DND-41 (cell line): ENCODE measurements around the gene CYYR1.

Experiments used
- ATAC-seq: fragments of 200-7000 bp; cut with Tn5 transposase; 3 replicates; pipeline ENCODE4 v1.9.1; 2021; ENCODE audit warnings: low read depth; ENCODE audit not compliant: insufficient read depth
- DNase-seq: peaks from one replicate; pipeline ENCODE4 v3.0.0-alpha.2; 2020
- H2AFZ ChIP-seq: 2 replicates; pipeline ENCODE4 v1.6.0; 2012; ENCODE audit warnings: low read depth, low read length
- H3K27ac ChIP-seq: 2 replicates; pipeline ENCODE4 v1.5.1; 2012; ENCODE audit warnings: low read length, inconsistent platforms
- H3K27me3 ChIP-seq: fragments of 200-600 bp; sonication (generic); 2 replicates; pipeline ENCODE4 v1.6.0; 2012; ENCODE audit warnings: low read length, mild to moderate bottlenecking, inconsistent platforms; ENCODE audit not compliant: insufficient read depth, poor library complexity
- H3K36me3 ChIP-seq: 2 replicates; pipeline ENCODE4 v1.5.1; 2012; ENCODE audit warnings: low read length, inconsistent platforms; ENCODE audit not compliant: insufficient read depth
- H3K4me1 ChIP-seq: 2 replicates; pipeline ENCODE4 v1.5.1; 2012; ENCODE audit warnings: mild to moderate bottlenecking, low read length; ENCODE audit not compliant: insufficient read depth
- H3K4me2 ChIP-seq: 2 replicates; pipeline ENCODE4 v1.6.0; 2012; ENCODE audit warnings: mild to moderate bottlenecking, moderate library complexity, low read length, inconsistent platforms; ENCODE audit not compliant: insufficient read depth
- H3K4me3 ChIP-seq, 2 experiments: fragments of 200-600 bp in 1 of 2; shearing (Covaris generic) in 1 of 2; 2 replicates each; pipeline ENCODE4 v1.5.1; 2012 to 2016; ENCODE audit warnings: inconsistent platforms in 2 of 2, low read length in 2 of 2, mild to moderate bottlenecking in 2 of 2, low read depth in 1 of 2, moderate library complexity in 1 of 2
- H3K79me2 ChIP-seq: 2 replicates; pipeline ENCODE4 v1.6.0; 2012; ENCODE audit warnings: low read length, inconsistent platforms; ENCODE audit not compliant: insufficient read depth
- H3K9ac ChIP-seq: 2 replicates; pipeline ENCODE4 v1.6.0; 2012; ENCODE audit warnings: low read depth, mild to moderate bottlenecking, inconsistent platforms, low read length, moderate library complexity
- H3K9me3 ChIP-seq: 2 replicates; pipeline ENCODE4 v1.5.1; 2012; ENCODE audit warnings: low read length, moderate library complexity, mild to moderate bottlenecking, inconsistent platforms; ENCODE audit not compliant: insufficient read depth, severe bottlenecking
- H4K20me1 ChIP-seq: 2 replicates; pipeline ENCODE4 v1.6.0; 2012; ENCODE audit warnings: low read length; ENCODE audit not compliant: insufficient read depth
- EZH2 ChIP-seq: IDR thresholded peaks from 3 replicates; pipeline ENCODE4 v1.6.1; 2012; ENCODE audit warnings: borderline replicate concordance, low read depth, mild to moderate bottlenecking, moderate library complexity, low read length, inconsistent platforms; ENCODE audit not compliant: severe bottlenecking
- TF ChIP-seq, protein P1 (sequence below): IDR thresholded peaks from 2 replicates; pipeline ENCODE4 v1.5.1; 2012; ENCODE audit warnings: borderline replicate concordance, low read length, moderate library complexity, mild to moderate bottlenecking; ENCODE audit not compliant: poor library complexity, severe bottlenecking; ENCODE audit errors: extremely low read depth

Gene CYYR1

DNA sequence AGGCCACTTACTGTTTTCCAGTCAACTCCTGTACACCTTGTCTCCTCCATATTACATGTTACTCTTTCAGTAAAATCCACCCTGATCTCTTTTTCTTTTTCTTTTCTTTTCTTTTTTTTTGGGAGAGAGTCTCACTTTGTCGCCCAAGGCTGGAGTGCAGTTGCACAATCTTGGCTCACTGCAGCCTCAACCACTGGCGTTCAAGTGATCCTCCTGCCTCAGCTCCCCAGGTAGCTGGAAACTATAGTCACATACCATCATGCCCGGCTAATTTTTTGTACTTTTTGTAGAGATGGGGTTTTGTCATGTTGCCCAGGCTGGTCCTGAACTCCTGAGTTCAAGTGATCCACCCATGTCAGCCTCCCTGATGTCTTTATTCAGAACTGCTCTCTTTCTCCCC is 57.8 kb downstream of the CYYR1 start:
- Histone ChIP-seq H3K79me2 (no peaks in the 10 kb centered on the region), H3K9me3 (peaks cover 3% of the 10 kb centered on the region), H3K4me1 (no peaks in the 10 kb centered on the region), H3K27me3 (no peaks in the 10 kb centered on the region), H3K4me2 (no peak overlapping the region), H3K4me3 (no peak overlapping the region), H3K36me3 (no peaks in the 10 kb centered on the region), H2AFZ (no peak overlapping the region), H4K20me1 (no peaks in the 10 kb centered on the region), H3K9ac (no peak overlapping the region), H3K27ac (no peak overlapping the region)
- ATAC-seq (no peak), DNase-seq (no peak)
- TF ChIP-seq EZH2, result no peak
- TF ChIP-seq, protein P1, sequence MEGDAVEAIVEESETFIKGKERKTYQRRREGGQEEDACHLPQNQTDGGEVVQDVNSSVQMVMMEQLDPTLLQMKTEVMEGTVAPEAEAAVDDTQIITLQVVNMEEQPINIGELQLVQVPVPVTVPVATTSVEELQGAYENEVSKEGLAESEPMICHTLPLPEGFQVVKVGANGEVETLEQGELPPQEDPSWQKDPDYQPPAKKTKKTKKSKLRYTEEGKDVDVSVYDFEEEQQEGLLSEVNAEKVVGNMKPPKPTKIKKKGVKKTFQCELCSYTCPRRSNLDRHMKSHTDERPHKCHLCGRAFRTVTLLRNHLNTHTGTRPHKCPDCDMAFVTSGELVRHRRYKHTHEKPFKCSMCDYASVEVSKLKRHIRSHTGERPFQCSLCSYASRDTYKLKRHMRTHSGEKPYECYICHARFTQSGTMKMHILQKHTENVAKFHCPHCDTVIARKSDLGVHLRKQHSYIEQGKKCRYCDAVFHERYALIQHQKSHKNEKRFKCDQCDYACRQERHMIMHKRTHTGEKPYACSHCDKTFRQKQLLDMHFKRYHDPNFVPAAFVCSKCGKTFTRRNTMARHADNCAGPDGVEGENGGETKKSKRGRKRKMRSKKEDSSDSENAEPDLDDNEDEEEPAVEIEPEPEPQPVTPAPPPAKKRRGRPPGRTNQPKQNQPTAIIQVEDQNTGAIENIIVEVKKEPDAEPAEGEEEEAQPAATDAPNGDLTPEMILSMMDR, result no peak

DNA sequence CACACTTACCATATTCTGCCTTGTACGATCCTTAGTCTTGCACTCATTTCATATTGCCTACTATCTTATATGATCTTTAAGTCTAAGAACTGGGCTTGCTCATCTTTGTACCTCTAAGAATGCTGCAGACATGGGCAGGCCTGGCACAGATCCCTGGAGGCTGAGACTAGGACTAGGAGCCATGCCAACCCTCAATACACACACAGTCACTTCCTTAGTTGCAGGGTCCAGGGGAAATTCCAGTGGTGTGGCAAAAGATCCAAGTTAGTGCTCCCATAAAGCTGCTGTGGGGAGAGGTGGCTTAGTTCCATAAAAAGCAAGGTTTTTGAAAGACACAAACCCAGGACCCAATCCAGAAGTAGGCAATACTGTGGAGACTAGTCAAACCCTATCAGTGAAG is 59.9 kb downstream of the CYYR1 start:
- no peak overlapping the region for H3K27ac ChIP-seq
- no peak for DNase-seq
- no peaks in the 10 kb centered on the region for H3K36me3 ChIP-seq

GRCh38 chr21:26512664-26513063 is 60.4 kb downstream of the CYYR1 start:
- Histone ChIP-seq H3K79me2 (no peaks in the 10 kb centered on the region), H3K9me3 (no peaks in the 10 kb centered on the region), H3K27ac (no peak overlapping the region), H3K9ac (no peak overlapping the region), H3K4me3 (no peak overlapping the region), H3K36me3 (no peaks in the 10 kb centered on the region), H2AFZ (no peak overlapping the region), H3K4me1 (no peaks in the 10 kb centered on the region), H4K20me1 (no peaks in the 10 kb centered on the region), H3K4me2 (no peak overlapping the region), H3K27me3 (no peaks in the 10 kb centered on the region)
- no peak for TF ChIP-seq EZH2
- TF ChIP-seq, protein P1, result no peak
- ATAC-seq (no peak), DNase-seq (no peak)

More for the DNA sequence above, 59.9 kb downstream of the CYYR1 start:
- Histone ChIP-seq H3K4me2 (no peak overlapping the region), H3K4me3 (no peak overlapping the region), H3K9me3 (no peaks in the 10 kb centered on the region), H3K27me3 (no peaks in the 10 kb centered on the region), H3K4me1 (no peaks in the 10 kb centered on the region), H3K9ac (no peak overlapping the region), H2AFZ (no peak overlapping the region), H4K20me1 (no peaks in the 10 kb centered on the region), H3K79me2 (no peaks in the 10 kb centered on the region)
- ATAC-seq, result no peak
- TF ChIP-seq EZH2, result no peak
- TF ChIP-seq, protein P1, result no peak

- H3K27me3 ChIP-seq, result no peaks in the 10 kb centered on the region
- no peaks in the 10 kb centered on the region for H3K79me2 ChIP-seq
- no peaks in the 10 kb centered on the region for H3K4me1 ChIP-seq
- DNase-seq, result no peak
- H3K4me3 ChIP-seq, result no peak overlapping the region
- H3K9ac ChIP-seq, result no peak overlapping the region
- no peaks in the 10 kb centered on the region for H3K9me3 ChIP-seq
- no peak overlapping the region for H3K4me2 ChIP-seq
- H3K36me3 ChIP-seq, result no peaks in the 10 kb centered on the region
- no peak overlapping the region for H2AFZ ChIP-seq
- ATAC-seq, result no peak
- H4K20me1 ChIP-seq, result no peaks in the 10 kb centered on the region
- H3K27ac ChIP-seq, result no peak overlapping the region
- TF ChIP-seq, protein P1, result no peak
- no peak for TF ChIP-seq EZH2
These were observed 64.2 kb downstream of the CYYR1 start for GRCh38 chr21:26508903-26509302.
